PC-9 (cell line): ENCODE data around the gene RPS17. TPM values are rescaled to one million over a fixed set of nuclear protein-coding genes. Genes with fewer than 3 reads are reported as not detected.
"Not testable (repeated sequence)": the region's sequence is repeated elsewhere in the genome, so short reads cannot be mapped to it uniquely, and the experiment has no call there.

Source experiments
- BruUV-seq: library from RNA; stranded (reverse); fragments of 400-500 nt; replicated peaks from 2 replicates; lab custom pipeline; 2021; lab: Mats Ljungman, UMichigan
- CTCF ChIA-PET: fragments of 300-600 bp; sonication (Branson Sonifier 250); formaldehyde crosslinking; loops from one replicate; lab custom pipeline; 2022; ENCODE audit warnings: antibody characterized with exemption; lab: Charles Lee
- POLR2A ChIA-PET: fragments of 300-600 bp; sonication (Branson Sonifier 250); formaldehyde crosslinking; loops from one replicate; lab custom pipeline; 2022; ENCODE audit warnings: antibody characterized with exemption; ENCODE audit not compliant: unreplicated experiment; lab: Charles Lee
- DNase-seq, 2 experiments: peaks; one replicate each; pipeline versions ENCODE4 v3.0.0 to v3.0.0-alpha.2; 2015 to 2022; ENCODE audit warnings: mixed read lengths in 1 of 2
- H2AFZ ChIP-seq: fragments of 200-600 bp; sonication (generic); 2 replicates; pipeline ENCODE4 v1.8.1; 2017; ENCODE audit warnings: antibody characterized with exemption
- H3F3A ChIP-seq: fragments of 200-600 bp; sonication (generic); 2 replicates; pipeline ENCODE4 v1.8.1; 2017; ENCODE audit warnings: antibody characterized with exemption, mild to moderate bottlenecking, low read depth; ENCODE audit not compliant: insufficient read depth
- H3K27ac ChIP-seq: fragments of 200-600 bp; sonication (generic); 2 replicates; pipeline ENCODE4 v1.6.1; 2016; ENCODE audit warnings: mixed run types
- H3K27me3 ChIP-seq: fragments of 200-600 bp; sonication (generic); 2 replicates; pipeline ENCODE4 v1.6.1; 2016; ENCODE audit warnings: low read depth, mixed run types; ENCODE audit not compliant: insufficient read depth
- H3K36me3 ChIP-seq: fragments of 200-600 bp; sonication (generic); 2 replicates; pipeline ENCODE4 v1.6.1; 2016; ENCODE audit warnings: low read depth, mixed run types
- H3K4me1 ChIP-seq: fragments of 200-600 bp; sonication (generic); replicated peaks from 2 replicates; pipeline ENCODE4 v1.6.1; 2016; ENCODE audit warnings: mixed run types; ENCODE audit not compliant: insufficient read depth
- H3K4me2 ChIP-seq: fragments of 200-600 bp; sonication (generic); 2 replicates; pipeline ENCODE4 v1.6.1; 2017; ENCODE audit warnings: mixed run types
- H3K4me3 ChIP-seq: fragments of 200-600 bp; sonication (generic); 2 replicates; pipeline ENCODE4 v1.6.1; 2016; ENCODE audit warnings: mixed run types
- H3K79me2 ChIP-seq: fragments of 200-600 bp; sonication (generic); 2 replicates; pipeline ENCODE4 v1.6.1; 2017; ENCODE audit warnings: low read depth, mixed run types
- H3K9me2 ChIP-seq: fragments of 200-600 bp; sonication (generic); 2 replicates; pipeline ENCODE4 v1.8.1; 2017; ENCODE audit warnings: mild to moderate bottlenecking; ENCODE audit not compliant: insufficient read depth
- H3K9me3 ChIP-seq: fragments of 200-600 bp; sonication (generic); 2 replicates; pipeline ENCODE4 v1.8.1; 2016; ENCODE audit warnings: low read depth; ENCODE audit not compliant: insufficient read depth
- H4K20me1 ChIP-seq: fragments of 200-600 bp; sonication (generic); 2 replicates; pipeline ENCODE4 v1.8.1; 2017; ENCODE audit not compliant: insufficient read depth
- CTCF ChIP-seq: fragments of 200-600 bp; sonication (generic); conservative IDR thresholded peaks from 2 replicates; pipeline ENCODE4 v1.6.1; 2017; ENCODE audit warnings: mixed run types, antibody characterized with exemption, mild to moderate bottlenecking, moderate library complexity
- intact Hi-C: fragments of 100-400 bp; cut with micrococcal nuclease; formaldehyde crosslinking; loops from one replicate; pipeline ENCODE4 v1.10.0; 2022; ENCODE audit not compliant: unreplicated experiment
- total RNA-seq: library from RNA; stranded (reverse); gene quantifications from 2 replicates; pipeline ENCODE4 v1.2.3, GENCODE V29; 2021

The RPS17 gene
- total RNA-seq, 1 experiment from 2014 or later, result 1,891 TPM

- DNase-seq, H3F3A ChIP-seq, H3K4me2 ChIP-seq, CTCF ChIA-PET, H4K20me1 ChIP-seq, H3K4me1 ChIP-seq, BruUV-seq, H3K36me3 ChIP-seq, H3K4me3 ChIP-seq, H3K9me2 ChIP-seq, POLR2A ChIA-PET, H3K27me3 ChIP-seq, H2AFZ ChIP-seq, H3K27ac ChIP-seq, intact Hi-C loops, H3K79me2 ChIP-seq, H3K9me3 ChIP-seq: not testable (repeated sequence)
These were observed 32.6 kb downstream of the RPS17 start for GRCh38 chr15:82507693-82508092.

- H3K4me2 ChIP-seq, intact Hi-C loops, H2AFZ ChIP-seq, H3K27ac ChIP-seq, H3K4me3 ChIP-seq, H3K36me3 ChIP-seq, H3F3A ChIP-seq, DNase-seq, H3K79me2 ChIP-seq, H3K27me3 ChIP-seq, H3K9me3 ChIP-seq, H4K20me1 ChIP-seq, H3K4me1 ChIP-seq, POLR2A ChIA-PET, CTCF ChIA-PET, BruUV-seq, H3K9me2 ChIP-seq: not testable (repeated sequence)
These were observed 33.2 kb downstream of the RPS17 start for GRCh38 chr15:82507087-82507486.

GRCh38 chr15:82505842-82506241 lies 34.4 kb downstream of the RPS17 start:
- H3K4me1 ChIP-seq, H2AFZ ChIP-seq, H3F3A ChIP-seq, H3K79me2 ChIP-seq, H3K4me2 ChIP-seq, H3K27me3 ChIP-seq, H3K27ac ChIP-seq, CTCF ChIA-PET, DNase-seq, H3K9me2 ChIP-seq, H3K36me3 ChIP-seq, H3K9me3 ChIP-seq, POLR2A ChIA-PET, BruUV-seq, H3K4me3 ChIP-seq, intact Hi-C loops, H4K20me1 ChIP-seq: not testable (repeated sequence)

- H3K4me3 ChIP-seq, H3F3A ChIP-seq, H2AFZ ChIP-seq, CTCF ChIA-PET, H3K36me3 ChIP-seq, H3K9me3 ChIP-seq, H3K27ac ChIP-seq, H3K4me2 ChIP-seq, H3K9me2 ChIP-seq, H4K20me1 ChIP-seq, DNase-seq, H3K4me1 ChIP-seq, H3K79me2 ChIP-seq, BruUV-seq, POLR2A ChIA-PET, intact Hi-C loops, H3K27me3 ChIP-seq: not testable (repeated sequence)
These were observed 36.2 kb downstream of the RPS17 start for GRCh38 chr15:82504074-82504473.

GRCh38 chr15:82502700-82503339 lies 37.4 kb downstream of the RPS17 start:
- H3K4me3 ChIP-seq, H3K36me3 ChIP-seq, H3K9me3 ChIP-seq, DNase-seq, H3K79me2 ChIP-seq, intact Hi-C loops, H3K9me2 ChIP-seq, H3K27me3 ChIP-seq, H3K4me1 ChIP-seq, CTCF ChIA-PET, H4K20me1 ChIP-seq, H2AFZ ChIP-seq, BruUV-seq, H3K4me2 ChIP-seq, H3K27ac ChIP-seq, POLR2A ChIA-PET, H3F3A ChIP-seq: not testable (repeated sequence)
- peak; percentile 44 for TF ChIP-seq CTCF

GRCh38 chr15:82500772-82501171 lies 39.5 kb downstream of the RPS17 start:
- H3F3A ChIP-seq, H3K79me2 ChIP-seq, H3K36me3 ChIP-seq, H3K27me3 ChIP-seq, POLR2A ChIA-PET, DNase-seq, H3K4me2 ChIP-seq, H3K27ac ChIP-seq, H3K9me3 ChIP-seq, H4K20me1 ChIP-seq, H3K4me1 ChIP-seq, intact Hi-C loops, CTCF ChIA-PET, H3K4me3 ChIP-seq, H2AFZ ChIP-seq, BruUV-seq, H3K9me2 ChIP-seq: not testable (repeated sequence)

- POLR2A ChIA-PET, intact Hi-C loops, H3F3A ChIP-seq, BruUV-seq, H2AFZ ChIP-seq, CTCF ChIA-PET, H3K36me3 ChIP-seq, H3K4me2 ChIP-seq, H4K20me1 ChIP-seq, H3K79me2 ChIP-seq, H3K27ac ChIP-seq, H3K9me2 ChIP-seq, H3K9me3 ChIP-seq, DNase-seq, H3K4me3 ChIP-seq, H3K4me1 ChIP-seq, H3K27me3 ChIP-seq: not testable (repeated sequence)
These were observed 42.3 kb downstream of the RPS17 start for GRCh38 chr15:82497978-82498377.
